Skeletal muscle tissue (tissue), 4 donors: ENCODE results near the gene SLC10A7. TPM values are rescaled to one million over a fixed set of nuclear protein-coding genes. Genes with fewer than 3 reads are reported as not detected.

ENCODE experiments used
- H3K27ac ChIP-seq: one replicate; pipeline ENCODE4 v1.7.0; 2013; ENCODE audit warnings: mild to moderate bottlenecking, low read depth, low read length, inconsistent platforms
- H3K27me3 ChIP-seq, 3 donors: one replicate each; pipeline ENCODE4 v1.7.0; 2013; ENCODE audit warnings: low read length in 3 of 3; ENCODE audit not compliant: control insufficient read depth in 3 of 3, insufficient read depth in 3 of 3
- H3K36me3 ChIP-seq, 3 donors: one replicate each; pipeline ENCODE4 v1.7.0; 2013; ENCODE audit warnings: low read length in 3 of 3; ENCODE audit not compliant: control insufficient read depth in 3 of 3, insufficient read depth in 3 of 3
- H3K4me1 ChIP-seq, 3 donors: one replicate each; pipeline ENCODE4 v1.7.0; 2013; ENCODE audit warnings: low read length in 3 of 3, mild to moderate bottlenecking in 3 of 3; ENCODE audit not compliant: control insufficient read depth in 3 of 3, insufficient read depth in 3 of 3
- H3K4me3 ChIP-seq, 3 donors: one replicate each; pipeline ENCODE4 v1.7.0; 2013; ENCODE audit warnings: low read length in 3 of 3
- H3K9ac ChIP-seq, 3 donors: one replicate each; pipeline ENCODE4 v1.7.0; 2013; ENCODE audit warnings: low read length in 3 of 3, mild to moderate bottlenecking in 3 of 3, moderate library complexity in 2 of 3, low read depth in 1 of 3
- H3K9me3 ChIP-seq, 3 donors: one replicate each; pipeline ENCODE4 v1.7.0; 2013; ENCODE audit warnings: low read length in 3 of 3; ENCODE audit not compliant: control insufficient read depth in 3 of 3
- total RNA-seq: library from RNA; depleted of rRNA; stranded (reverse); fragments of >200 nt; gene quantifications from one replicate; pipeline ENCODE4 v1.2.3, GENCODE V29; 2014
- donor health status: Osteomylitis.

SLC10A7 gene
- total RNA-seq, 1 donor from 2014 or later, result 15.1 TPM

DNA sequence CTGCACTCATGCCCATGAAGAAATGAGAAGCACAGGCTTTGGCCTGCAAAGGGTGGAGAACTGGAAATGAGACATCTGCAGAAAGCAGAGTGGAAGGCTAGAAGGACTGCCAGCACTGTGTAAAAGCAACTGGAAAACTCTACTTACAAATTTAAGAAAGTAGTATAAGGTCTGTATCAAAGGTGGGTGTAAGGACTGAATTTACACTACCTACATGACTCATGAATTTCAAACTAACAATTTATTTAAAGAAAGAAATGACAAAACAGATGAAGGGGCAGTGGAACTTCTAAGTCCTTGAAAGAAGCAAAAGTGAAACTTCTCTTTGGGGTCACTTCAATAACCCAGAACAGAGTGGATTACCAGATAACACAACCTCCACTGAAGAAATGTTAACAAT lies 71.2 kb downstream of the SLC10A7 start:
- Histone ChIP-seq H3K9me3 (no peaks in the 10 kb centered on the region), H3K4me1 (no peaks in the 10 kb centered on the region), H3K27me3 (no peaks in the 10 kb centered on the region), H3K36me3 (no peaks in the 10 kb centered on the region), H3K9ac (no peak overlapping the region), H3K4me3 (no peak overlapping the region), H3K27ac (no peak overlapping the region)

GRCh38 chr4:146446555-146446954 lies 75.2 kb downstream of the SLC10A7 start:
- no peak overlapping the region for H3K9ac ChIP-seq
- no peaks in the 10 kb centered on the region for H3K27me3 ChIP-seq
- no peaks in the 10 kb centered on the region for H3K4me1 ChIP-seq
- H3K27ac ChIP-seq, result no peak overlapping the region
- no peak overlapping the region for H3K4me3 ChIP-seq
- H3K36me3 ChIP-seq, result peaks cover 0 to 2% (median 0%) of the 10 kb centered on the region in 3 donors
- peaks cover 0 to 2% (median 0%) of the 10 kb centered on the region in 3 donors for H3K9me3 ChIP-seq

GRCh38 chr4:146445198-146446150 lies 76.3 kb downstream of the SLC10A7 start:
- no peak overlapping the region for H3K27ac ChIP-seq
- H3K4me3 ChIP-seq, result no peak overlapping the region
- peaks cover 0 to 2% (median 0%) of the 10 kb centered on the region in 3 donors for H3K9me3 ChIP-seq
- no peaks in the 10 kb centered on the region for H3K4me1 ChIP-seq
- H3K9ac ChIP-seq, result no peak overlapping the region
- no peaks in the 10 kb centered on the region for H3K27me3 ChIP-seq
- H3K36me3 ChIP-seq, result peaks cover 0 to 2% (median 0%) of the 10 kb centered on the region in 3 donors

DNA sequence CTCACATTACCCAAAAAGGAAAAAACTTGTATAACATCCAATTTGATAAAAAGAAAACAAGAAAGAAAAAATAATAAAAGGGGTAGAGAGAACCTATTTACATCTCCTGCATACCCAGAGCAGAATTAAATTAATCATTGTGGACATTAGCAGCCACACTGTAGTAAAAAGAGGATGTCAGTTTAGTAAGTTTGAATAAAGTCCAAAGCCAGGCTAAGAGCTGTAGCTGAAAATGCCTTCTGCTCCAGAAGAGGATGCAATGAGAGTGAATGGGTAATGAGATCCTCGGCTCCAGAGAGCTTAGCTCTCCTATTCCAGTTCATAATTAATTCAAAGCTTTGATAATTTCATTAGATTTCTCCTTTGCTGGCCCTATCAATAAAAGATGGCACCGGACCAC lies 78.2 kb downstream of the SLC10A7 start:
- Histone ChIP-seq H3K4me3 (no peak overlapping the region), H3K36me3 (peaks cover 0 to 2% (median 0%) of the 10 kb centered on the region in 3 donors), H3K9me3 (peaks cover 0 to 2% (median 0%) of the 10 kb centered on the region in 3 donors), H3K9ac (no peak overlapping the region), H3K27me3 (no peaks in the 10 kb centered on the region), H3K27ac (no peak overlapping the region), H3K4me1 (no peaks in the 10 kb centered on the region)

GRCh38 chr4:146442801-146443200 lies 78.9 kb downstream of the SLC10A7 start:
- Histone ChIP-seq H3K9ac (no peak overlapping the region), H3K27me3 (no peaks in the 10 kb centered on the region), H3K36me3 (peaks cover 0 to 2% (median 0%) of the 10 kb centered on the region in 3 donors), H3K4me1 (no peaks in the 10 kb centered on the region), H3K27ac (no peak overlapping the region), H3K4me3 (no peak overlapping the region), H3K9me3 (peaks cover 0 to 2% (median 0%) of the 10 kb centered on the region in 3 donors)

GRCh38 chr4:146439999-146440398 lies 81.7 kb downstream of the SLC10A7 start:
- Histone ChIP-seq H3K4me1 (no peaks in the 10 kb centered on the region), H3K36me3 (no peaks in the 10 kb centered on the region), H3K4me3 (no peak overlapping the region), H3K27ac (no peak overlapping the region), H3K9me3 (no peaks in the 10 kb centered on the region), H3K27me3 (no peaks in the 10 kb centered on the region), H3K9ac (no peak overlapping the region)

DNA sequence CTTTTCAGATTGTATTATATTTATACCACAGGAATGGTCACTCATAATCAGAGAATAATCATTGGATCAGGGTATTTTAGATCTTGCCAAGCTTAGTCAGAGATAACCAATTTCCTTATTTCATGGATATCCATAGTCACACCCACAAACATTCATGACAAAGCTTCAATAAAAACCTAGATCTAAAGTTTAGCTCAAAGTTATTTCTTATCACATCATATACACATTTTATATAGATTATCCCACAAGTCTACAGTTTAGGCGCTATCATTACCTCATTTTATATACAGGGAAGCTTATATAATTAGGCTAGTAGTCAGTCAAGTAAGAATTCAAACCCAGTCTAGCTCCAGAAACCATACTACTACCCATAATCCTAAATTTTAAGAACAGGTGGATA lies 82.3 kb downstream of the SLC10A7 start:
- Histone ChIP-seq H3K9me3 (no peaks in the 10 kb centered on the region), H3K36me3 (no peaks in the 10 kb centered on the region), H3K4me1 (no peaks in the 10 kb centered on the region), H3K9ac (no peak overlapping the region), H3K4me3 (no peak overlapping the region), H3K27ac (no peak overlapping the region), H3K27me3 (no peaks in the 10 kb centered on the region)

- Histone ChIP-seq H3K9me3 (no peaks in the 10 kb centered on the region), H3K36me3 (no peaks in the 10 kb centered on the region), H3K9ac (no peak overlapping the region), H3K27ac (no peak overlapping the region), H3K4me1 (no peaks in the 10 kb centered on the region), H3K27me3 (no peaks in the 10 kb centered on the region), H3K4me3 (no peak overlapping the region)
Measured at GRCh38 chr4:146437778-146438177, 84.0 kb downstream of the SLC10A7 start.

- no peaks in the 10 kb centered on the region for H3K4me1 ChIP-seq
- H3K36me3 ChIP-seq, result no peaks in the 10 kb centered on the region
- no peaks in the 10 kb centered on the region for H3K27me3 ChIP-seq
- no peak overlapping the region for H3K27ac ChIP-seq
- no peak overlapping the region for H3K9ac ChIP-seq
- H3K4me3 ChIP-seq, result no peak overlapping the region
- no peaks in the 10 kb centered on the region for H3K9me3 ChIP-seq
Measured at GRCh38 chr4:146436423-146437162, 85.1 kb downstream of the SLC10A7 start.

DNA sequence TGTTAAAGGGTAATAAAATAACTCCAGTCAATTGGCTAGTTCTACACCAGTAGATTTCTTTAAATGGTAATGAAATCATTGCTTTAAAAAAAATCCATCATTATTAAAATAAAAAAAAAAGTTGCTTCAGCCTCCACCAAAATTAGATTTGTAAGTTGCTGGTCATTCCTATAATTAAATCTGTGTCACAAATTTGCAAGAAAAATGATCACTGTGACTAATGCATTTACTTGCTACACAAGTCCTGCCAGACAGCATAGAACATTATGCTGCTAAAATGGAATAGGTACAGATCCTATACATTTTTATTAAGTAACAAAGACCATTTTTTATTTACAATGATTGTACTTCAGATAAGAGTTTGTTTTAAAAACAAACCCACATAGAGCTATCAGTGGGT lies 85.8 kb downstream of the SLC10A7 start:
- Histone ChIP-seq H3K36me3 (no peaks in the 10 kb centered on the region), H3K4me1 (no peaks in the 10 kb centered on the region), H3K27me3 (no peaks in the 10 kb centered on the region), H3K4me3 (no peak overlapping the region), H3K9me3 (no peaks in the 10 kb centered on the region), H3K9ac (no peak overlapping the region), H3K27ac (no peak overlapping the region)
